Fibroblast of lung (primary cell): ENCODE measurements around the gene MAP3K1.

Experiments
- EZH2 ChIP-seq: IDR thresholded peaks from 2 replicates; pipeline ENCODE4 v1.5.1; 2012; ENCODE audit warnings: low read length, control low read depth, mild to moderate bottlenecking; ENCODE audit errors: missing control alignments
- TF ChIP-seq, protein P1 (sequence below), 2 donors: IDR thresholded peaks in 1 of 2; conservative IDR thresholded peaks in 1 of 2; 1 replicate in 1 of 2; 2 replicates in 1 of 2; pipeline ENCODE4 v1.5.1; 2011 to 2012; ENCODE audit warnings: low read length in 2 of 2, control low read depth in 1 of 2, inconsistent platforms in 1 of 2, low read depth in 1 of 2, mild to moderate bottlenecking in 1 of 2

DNA sequence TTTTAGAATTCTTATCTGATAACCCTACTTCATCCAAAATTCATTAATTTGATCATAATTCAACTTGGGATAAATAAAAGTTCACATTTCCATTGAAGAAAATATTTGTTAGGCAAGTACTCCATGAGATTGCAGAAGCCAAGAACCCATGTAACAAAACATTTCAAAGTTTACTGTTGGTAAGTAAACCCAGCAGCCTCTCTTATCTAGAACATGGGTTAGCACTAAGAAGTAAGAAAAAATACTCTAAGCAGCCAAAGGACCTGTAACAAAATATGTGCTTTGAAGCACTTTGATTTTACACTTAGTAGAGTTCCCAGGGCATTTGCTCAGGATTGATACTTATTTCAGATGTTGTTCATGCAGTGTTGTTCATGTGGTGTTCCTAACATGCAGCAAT, 8.7 kb downstream of the MAP3K1 start:
- TF ChIP-seq EZH2, result no peak
- TF ChIP-seq, protein P1, sequence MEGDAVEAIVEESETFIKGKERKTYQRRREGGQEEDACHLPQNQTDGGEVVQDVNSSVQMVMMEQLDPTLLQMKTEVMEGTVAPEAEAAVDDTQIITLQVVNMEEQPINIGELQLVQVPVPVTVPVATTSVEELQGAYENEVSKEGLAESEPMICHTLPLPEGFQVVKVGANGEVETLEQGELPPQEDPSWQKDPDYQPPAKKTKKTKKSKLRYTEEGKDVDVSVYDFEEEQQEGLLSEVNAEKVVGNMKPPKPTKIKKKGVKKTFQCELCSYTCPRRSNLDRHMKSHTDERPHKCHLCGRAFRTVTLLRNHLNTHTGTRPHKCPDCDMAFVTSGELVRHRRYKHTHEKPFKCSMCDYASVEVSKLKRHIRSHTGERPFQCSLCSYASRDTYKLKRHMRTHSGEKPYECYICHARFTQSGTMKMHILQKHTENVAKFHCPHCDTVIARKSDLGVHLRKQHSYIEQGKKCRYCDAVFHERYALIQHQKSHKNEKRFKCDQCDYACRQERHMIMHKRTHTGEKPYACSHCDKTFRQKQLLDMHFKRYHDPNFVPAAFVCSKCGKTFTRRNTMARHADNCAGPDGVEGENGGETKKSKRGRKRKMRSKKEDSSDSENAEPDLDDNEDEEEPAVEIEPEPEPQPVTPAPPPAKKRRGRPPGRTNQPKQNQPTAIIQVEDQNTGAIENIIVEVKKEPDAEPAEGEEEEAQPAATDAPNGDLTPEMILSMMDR (conservative IDR thresholded peaks at IDR 0.05 in 1 of 2, IDR thresholded peaks at IDR 0.05 in 1 of 2; ENCODE audit: low read depth in 1 of 2, low read length in 2 of 2), result no peak
